GM23338 (cell line): Measurements from ENCODE around the gene HIVEP1.

Experiments
- CREB1 ChIP-seq: fragments of 250-450 bp; sonication (Bioruptor Pico); IDR thresholded peaks from 2 replicates; pipeline ENCODE4 v1.5.0; 2020; ENCODE audit warnings: low read depth, mild to moderate bottlenecking, moderate library complexity
- EZH2 ChIP-seq: fragments of 200-600 bp; sonication (generic); IDR thresholded peaks from one replicate; pipeline ENCODE4 v1.8.0; 2017; ENCODE audit warnings: antibody characterized with exemption, mild to moderate bottlenecking, low read depth; ENCODE audit not compliant: unreplicated experiment
- EZH2phosphoT487 ChIP-seq: fragments of 200-600 bp; sonication (generic); IDR thresholded peaks from one replicate; pipeline ENCODE4 v1.8.1; 2018; ENCODE audit warnings: antibody characterized with exemption; ENCODE audit not compliant: unreplicated experiment
- NANOG ChIP-seq: IDR thresholded peaks from 2 replicates; pipeline ENCODE4 v1.6.1; 2016; ENCODE audit warnings: antibody characterized with exemption, borderline replicate concordance
- POLR2AphosphoS5 ChIP-seq: IDR thresholded peaks from 2 replicates; pipeline ENCODE4 v1.6.1; 2016; ENCODE audit warnings: antibody characterized with exemption, low read depth
- STAT1 ChIP-seq: IDR thresholded peaks from one replicate; pipeline ENCODE4 v1.6.1; 2016; ENCODE audit warnings: antibody characterized with exemption; ENCODE audit not compliant: unreplicated experiment
- ZNF114 ChIP-seq: fragments of 250-450 bp; sonication (Bioruptor Pico); IDR thresholded peaks from 2 replicates; pipeline ENCODE4 v1.5.0; 2020; ENCODE audit warnings: mild to moderate bottlenecking, moderate library complexity
- ZNF331 ChIP-seq: fragments of 250-450 bp; sonication (Bioruptor Pico); IDR thresholded peaks from 2 replicates; pipeline ENCODE4 v1.5.0; 2020; ENCODE audit warnings: low read depth, mild to moderate bottlenecking, moderate library complexity
- TF ChIP-seq, protein P1 (sequence below), 2 experiments: fragments of 200-600 bp in 1 of 2; sonication (generic) in 1 of 2; conservative IDR thresholded peaks; 2 replicates each; pipeline versions ENCODE4 v1.5.1 to v1.6.1; 2016 to 2017; ENCODE audit warnings: antibody characterized with exemption in 2 of 2, low read depth in 2 of 2, mild to moderate bottlenecking in 2 of 2, moderate library complexity in 1 of 2
- TF ChIP-seq, protein P2 (sequence below): IDR thresholded peaks from one replicate; pipeline ENCODE4 v1.6.1; 2018; ENCODE audit warnings: antibody characterized with exemption; ENCODE audit not compliant: unreplicated experiment
- TF ChIP-seq, protein P3 (sequence below): IDR thresholded peaks from 2 replicates; pipeline ENCODE4 v1.6.1; 2016; ENCODE audit warnings: antibody characterized with exemption

DNA sequence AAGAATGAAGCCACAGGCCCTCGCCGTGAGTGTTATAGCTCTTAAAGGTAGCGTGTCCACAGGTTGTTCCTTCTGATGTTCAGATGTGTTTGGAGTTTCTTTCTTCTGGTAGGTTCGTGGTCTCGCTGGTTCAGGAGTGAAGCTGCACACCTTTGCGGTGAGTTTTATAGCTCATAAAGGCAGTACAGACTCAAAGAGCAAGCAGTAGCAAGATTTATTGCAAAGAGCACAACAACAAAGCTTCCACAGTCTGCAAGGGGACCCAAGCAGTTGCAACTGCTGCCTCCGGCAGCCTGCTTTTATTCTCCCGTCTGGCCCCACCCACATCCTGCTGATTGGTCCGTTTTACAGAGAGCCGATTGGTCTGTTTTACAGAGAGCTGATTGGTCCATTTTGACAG, 5.2 kb downstream of the HIVEP1 start:
- TF ChIP-seq POLR2AphosphoS5 (no peak), ZNF331 (CRISPR knock-in tag) (no peak), EZH2phosphoT487 (no peak), STAT1 (no peak), NANOG (no peak), EZH2 (no peak), CREB1 (CRISPR knock-in tag) (no peak), ZNF114 (CRISPR knock-in tag) (no peak)
- TF ChIP-seq, protein P1, sequence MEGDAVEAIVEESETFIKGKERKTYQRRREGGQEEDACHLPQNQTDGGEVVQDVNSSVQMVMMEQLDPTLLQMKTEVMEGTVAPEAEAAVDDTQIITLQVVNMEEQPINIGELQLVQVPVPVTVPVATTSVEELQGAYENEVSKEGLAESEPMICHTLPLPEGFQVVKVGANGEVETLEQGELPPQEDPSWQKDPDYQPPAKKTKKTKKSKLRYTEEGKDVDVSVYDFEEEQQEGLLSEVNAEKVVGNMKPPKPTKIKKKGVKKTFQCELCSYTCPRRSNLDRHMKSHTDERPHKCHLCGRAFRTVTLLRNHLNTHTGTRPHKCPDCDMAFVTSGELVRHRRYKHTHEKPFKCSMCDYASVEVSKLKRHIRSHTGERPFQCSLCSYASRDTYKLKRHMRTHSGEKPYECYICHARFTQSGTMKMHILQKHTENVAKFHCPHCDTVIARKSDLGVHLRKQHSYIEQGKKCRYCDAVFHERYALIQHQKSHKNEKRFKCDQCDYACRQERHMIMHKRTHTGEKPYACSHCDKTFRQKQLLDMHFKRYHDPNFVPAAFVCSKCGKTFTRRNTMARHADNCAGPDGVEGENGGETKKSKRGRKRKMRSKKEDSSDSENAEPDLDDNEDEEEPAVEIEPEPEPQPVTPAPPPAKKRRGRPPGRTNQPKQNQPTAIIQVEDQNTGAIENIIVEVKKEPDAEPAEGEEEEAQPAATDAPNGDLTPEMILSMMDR (conservative IDR thresholded peaks at IDR 0.05; ENCODE audit: low read depth in 2 of 2), result no peak
- TF ChIP-seq, protein P2, sequence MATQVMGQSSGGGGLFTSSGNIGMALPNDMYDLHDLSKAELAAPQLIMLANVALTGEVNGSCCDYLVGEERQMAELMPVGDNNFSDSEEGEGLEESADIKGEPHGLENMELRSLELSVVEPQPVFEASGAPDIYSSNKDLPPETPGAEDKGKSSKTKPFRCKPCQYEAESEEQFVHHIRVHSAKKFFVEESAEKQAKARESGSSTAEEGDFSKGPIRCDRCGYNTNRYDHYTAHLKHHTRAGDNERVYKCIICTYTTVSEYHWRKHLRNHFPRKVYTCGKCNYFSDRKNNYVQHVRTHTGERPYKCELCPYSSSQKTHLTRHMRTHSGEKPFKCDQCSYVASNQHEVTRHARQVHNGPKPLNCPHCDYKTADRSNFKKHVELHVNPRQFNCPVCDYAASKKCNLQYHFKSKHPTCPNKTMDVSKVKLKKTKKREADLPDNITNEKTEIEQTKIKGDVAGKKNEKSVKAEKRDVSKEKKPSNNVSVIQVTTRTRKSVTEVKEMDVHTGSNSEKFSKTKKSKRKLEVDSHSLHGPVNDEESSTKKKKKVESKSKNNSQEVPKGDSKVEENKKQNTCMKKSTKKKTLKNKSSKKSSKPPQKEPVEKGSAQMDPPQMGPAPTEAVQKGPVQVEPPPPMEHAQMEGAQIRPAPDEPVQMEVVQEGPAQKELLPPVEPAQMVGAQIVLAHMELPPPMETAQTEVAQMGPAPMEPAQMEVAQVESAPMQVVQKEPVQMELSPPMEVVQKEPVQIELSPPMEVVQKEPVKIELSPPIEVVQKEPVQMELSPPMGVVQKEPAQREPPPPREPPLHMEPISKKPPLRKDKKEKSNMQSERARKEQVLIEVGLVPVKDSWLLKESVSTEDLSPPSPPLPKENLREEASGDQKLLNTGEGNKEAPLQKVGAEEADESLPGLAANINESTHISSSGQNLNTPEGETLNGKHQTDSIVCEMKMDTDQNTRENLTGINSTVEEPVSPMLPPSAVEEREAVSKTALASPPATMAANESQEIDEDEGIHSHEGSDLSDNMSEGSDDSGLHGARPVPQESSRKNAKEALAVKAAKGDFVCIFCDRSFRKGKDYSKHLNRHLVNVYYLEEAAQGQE, result no peak
- TF ChIP-seq, protein P3, sequence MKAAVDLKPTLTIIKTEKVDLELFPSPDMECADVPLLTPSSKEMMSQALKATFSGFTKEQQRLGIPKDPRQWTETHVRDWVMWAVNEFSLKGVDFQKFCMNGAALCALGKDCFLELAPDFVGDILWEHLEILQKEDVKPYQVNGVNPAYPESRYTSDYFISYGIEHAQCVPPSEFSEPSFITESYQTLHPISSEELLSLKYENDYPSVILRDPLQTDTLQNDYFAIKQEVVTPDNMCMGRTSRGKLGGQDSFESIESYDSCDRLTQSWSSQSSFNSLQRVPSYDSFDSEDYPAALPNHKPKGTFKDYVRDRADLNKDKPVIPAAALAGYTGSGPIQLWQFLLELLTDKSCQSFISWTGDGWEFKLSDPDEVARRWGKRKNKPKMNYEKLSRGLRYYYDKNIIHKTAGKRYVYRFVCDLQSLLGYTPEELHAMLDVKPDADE, result no peak
